Upper lobe of left lung (tissue), 6 donors: ENCODE results near the gene OR51M1. TPM values are rescaled to one million over a fixed set of nuclear protein-coding genes. Genes with fewer than 3 reads are reported as not detected.

ENCODE experiments used
- ATAC-seq, 2 donors: fragments of 200-7000 bp; cut with Tn5 transposase; one replicate each; pipeline ENCODE4 v1.9.1; 2022; ENCODE audit warnings: mild to moderate bottlenecking in 2 of 2, moderate library complexity in 2 of 2; ENCODE audit not compliant: low FRiP score in 2 of 2
- DNase-seq, 2 donors: peaks; one replicate each; pipeline ENCODE4 v3.0.0-alpha.2; 2019 to 2020
- H3K27ac ChIP-seq, 4 donors: fragments of 200-600 bp; sonication (generic); one replicate each; pipeline ENCODE4 v1.5.1; 2016 to 2019
- H3K27me3 ChIP-seq, 4 donors: fragments of 200-600 bp; sonication (generic); one replicate each; pipeline ENCODE4 v1.5.1; 2017 to 2019
- H3K36me3 ChIP-seq, 4 donors: fragments of 200-600 bp; sonication (generic); one replicate each; pipeline ENCODE4 v1.5.1; 2016 to 2019
- H3K4me1 ChIP-seq, 4 donors: fragments of 200-600 bp; sonication (generic); one replicate each; pipeline ENCODE4 v1.5.1; 2018 to 2019
- H3K4me3 ChIP-seq, 4 donors: fragments of 200-600 bp; sonication (generic); one replicate each; pipeline ENCODE4 v1.5.1; 2017 to 2019; ENCODE audit warnings: mild to moderate bottlenecking in 2 of 4, moderate library complexity in 1 of 4
- H3K9me3 ChIP-seq, 4 donors: fragments of 200-600 bp; sonication (generic); one replicate each; pipeline ENCODE4 v1.5.1; 2018 to 2019
- CTCF ChIP-seq, 6 experiments: fragments of 450-650 bp in 4 of 6; fragments of 200-600 bp in 2 of 6; sonication (generic) in 2 of 6; IDR thresholded peaks; one replicate each; pipeline ENCODE4 v1.5.1; 2016 to 2019; ENCODE audit warnings: antibody characterized with exemption in 6 of 6
- EP300 ChIP-seq, 4 donors: sonication (generic); formaldehyde crosslinking; IDR thresholded peaks; one replicate each; pipeline ENCODE4 v1.5.1; 2017; ENCODE audit warnings: antibody characterized with exemption in 4 of 4, control low read depth in 2 of 4
- POLR2A ChIP-seq, 4 donors: fragments of 450-650 bp; IDR thresholded peaks; one replicate each; pipeline ENCODE4 v1.5.1; 2016 to 2017; ENCODE audit warnings: antibody characterized with exemption in 4 of 4, mild to moderate bottlenecking in 2 of 4
- POLR2AphosphoS5 ChIP-seq, 2 donors: sonication (generic); formaldehyde crosslinking; IDR thresholded peaks; one replicate each; pipeline ENCODE4 v1.5.1; 2017; ENCODE audit warnings: antibody characterized with exemption in 2 of 2
- whole genome bisulfite sequencing, 2 donors: methylation state at CpG; one replicate each; pipeline ENCODE4 v1.1.5; 2017 to 2018; 5-methylcytosine and 5-hydroxymethylcytosine counted together
- small RNA-seq, 4 donors: library from RNA; depleted of rRNA; stranded (forward); fragments of <200 nt; gene quantifications; one replicate each; pipeline ENCODE3, GENCODE V24; 2016
- total RNA-seq, 6 donors: library from RNA; depleted of rRNA in 4 of 6; stranded (reverse); fragments of >200 nt in 4 of 6; gene quantifications; one replicate each; pipeline versions ENCODE4 v1.1.0 to v1.2.1, GENCODE V29; 2016 to 2021
- donor health status: DM: no; HTN: no; CAD: no; lungs with moderate emphysema.
- donor health status: DM: no; HTN: yes; CAD: no; lungs with severe emphysema.

The OR51M1 gene
- total RNA-seq, 6 donors from 2014 or later: not detected

GRCh38 chr11:5421811-5422210 is 38.2 kb downstream of the OR51M1 start, which contains the start of gene OR51Q1:
OR51Q1 (plus strand) TSS chr11:5422111; CDS start chr11:5422201, 90 bp downstream.
- H3K27ac ChIP-seq: no peak within 1 kb of the TSS
- 90 to 96% methylated on average over 1 of the region's 1 CpG for WGBS, 2 donors
- H3K4me3 ChIP-seq: no peak within 1 kb of the TSS
- ATAC-seq (no peak), DNase-seq (no peak)
- no peaks in the 10 kb centered on the region for H3K4me1 ChIP-seq
- H3K9me3 ChIP-seq: no peaks in the 10 kb centered on the region
- no peaks in the 10 kb centered on the region for H3K27me3 ChIP-seq
- TF ChIP-seq CTCF (IDR thresholded peaks at IDR 0.05) (no peak), POLR2A (IDR thresholded peaks at IDR 0.05) (no peak), POLR2AphosphoS5 (IDR thresholded peaks at IDR 0.05) (no peak), EP300 (IDR thresholded peaks at IDR 0.05) (no peak)
- H3K36me3 ChIP-seq: no peaks in the 10 kb centered on the region

GRCh38 chr11:5423131-5423530 is 39.5 kb downstream of the OR51M1 start:
- ATAC-seq (no peak), DNase-seq (no peak)
- Histone ChIP-seq H3K27me3 (no peaks in the 10 kb centered on the region), H3K9me3 (no peaks in the 10 kb centered on the region), H3K27ac (no peak overlapping the region), H3K4me3 (no peak overlapping the region), H3K4me1 (no peaks in the 10 kb centered on the region), H3K36me3 (no peaks in the 10 kb centered on the region)
- TF ChIP-seq POLR2AphosphoS5 (IDR thresholded peaks at IDR 0.05) (no peak), EP300 (IDR thresholded peaks at IDR 0.05) (no peak), POLR2A (IDR thresholded peaks at IDR 0.05) (no peak), CTCF (IDR thresholded peaks at IDR 0.05) (no peak)
- WGBS, 2 donors: 50 to 79% methylated on average over 3 of the region's 3 CpGs

- Histone ChIP-seq H3K4me3 (no peak within 1 kb of the TSS), H3K9me3 (no peaks in the 10 kb centered on the region), H3K27ac (no peak within 1 kb of the TSS), H3K36me3 (no peaks in the 10 kb centered on the region), H3K4me1 (no peaks in the 10 kb centered on the region), H3K27me3 (no peaks in the 10 kb centered on the region)
- no peak for TF ChIP-seq EP300 (IDR thresholded peaks at IDR 0.05)
- no peak for TF ChIP-seq CTCF (IDR thresholded peaks at IDR 0.05)
- TF ChIP-seq POLR2A (IDR thresholded peaks at IDR 0.05): no peak
- no peak for TF ChIP-seq POLR2AphosphoS5 (IDR thresholded peaks at IDR 0.05)
- no peak for ATAC-seq
- WGBS, 2 donors: 35 to 38% methylated on average over 2 of the region's 2 CpGs
- DNase-seq: no peak
Measured at GRCh38 chr11:5441414-5441813, 57.8 kb downstream of the OR51M1 start, which contains the start of gene OR51I1. OR51I1 (minus strand) TSS chr11:5441514; CDS start chr11:5441514, 0 bp downstream.

Small RNA genes lying within 50 kb of the gene (small RNA-seq; reads per million reads assigned to genes)
- gene AC104389.3: 0 reads per million in 4 donors

Other genes starting within 250 kb of the OR51M1 start
- gene OR52A5, start 245.5 kb upstream of the OR51M1 start, total RNA-seq: not detected
- gene OR52A1, start 229.1 kb upstream of the OR51M1 start, total RNA-seq: not detected
- gene OR51V1, start 183.1 kb upstream of the OR51M1 start, total RNA-seq: not detected
- 1,000 to 10,000 TPM in 2 of 6 donors, 100 to 1,000 TPM in 2, 10 to 100 TPM in 2; 26.2 to 1,949 (median 399) TPM for gene HBB, start 156.7 kb upstream of the OR51M1 start, total RNA-seq
- 1 to 10 TPM in 1 of 6 donors, not detected in 5; 7.2 TPM for gene HBD, start 149.3 kb upstream of the OR51M1 start, total RNA-seq
- gene HBG1, start 134.0 kb upstream of the OR51M1 start, total RNA-seq: 1 to 10 TPM in 2 of 6 donors, not detected in 4; 2.9 to 4.6 TPM
- gene HBG2, start 129.0 kb upstream of the OR51M1 start, total RNA-seq: 10 to 100 TPM in 1 of 6 donors, 1 to 10 TPM in 1, not detected in 4; 10.0 to 15.8 TPM
- 1 to 10 TPM in 2 of 6 donors, not detected in 4; 2.5 to 3.0 TPM for gene HBE1, start 113.9 kb upstream of the OR51M1 start, total RNA-seq
- under 1 TPM in 1 of 6 donors, not detected in 5; 0.27 TPM for gene OR51B4, start 81.9 kb upstream of the OR51M1 start, total RNA-seq
- gene OR51B2, start 59.5 kb upstream of the OR51M1 start, total RNA-seq: 1 to 10 TPM in 1 of 6 donors, not detected in 5; 1.2 TPM
- 1 to 10 TPM in 1 of 6 donors, under 1 TPM in 2, not detected in 3; 0.26 to 2.0 (median 0.30) TPM for gene OR51B5, start 40.3 kb upstream of the OR51M1 start, total RNA-seq
- not detected for gene OR51B6, start 32.3 kb upstream of the OR51M1 start, total RNA-seq
- gene OR51Q1, start 38.3 kb downstream of the OR51M1 start, total RNA-seq: not detected
- under 1 TPM in 1 of 6 donors, not detected in 5; 0.76 TPM for gene OR51I1, start 57.7 kb downstream of the OR51M1 start, total RNA-seq
- gene OR51I2, start 65.5 kb downstream of the OR51M1 start, total RNA-seq: not detected
- not detected for gene OR52D1, start 104.9 kb downstream of the OR51M1 start, total RNA-seq
- 1 to 10 TPM in 2 of 6 donors, under 1 TPM in 4; 0.29 to 2.0 (median 0.72) TPM for gene UBQLN3, start 126.1 kb downstream of the OR51M1 start, total RNA-seq
- 1 to 10 TPM in 3 of 6 donors, under 1 TPM in 3; 0.26 to 5.2 (median 1.3) TPM for gene UBQLNL, start 132.9 kb downstream of the OR51M1 start, total RNA-seq
- under 1 TPM in 2 of 6 donors, not detected in 4; 0.24 to 0.55 TPM for gene OR52H1, start 164.7 kb downstream of the OR51M1 start, total RNA-seq
- gene OR52B6, start 197.1 kb downstream of the OR51M1 start, total RNA-seq: not detected
- gene TRIM6, start 212.8 kb downstream of the OR51M1 start, total RNA-seq: 1 to 10 TPM; 1.0 to 8.8 (median 2.1) TPM
- gene TRIM34, start 241.2 kb downstream of the OR51M1 start, total RNA-seq: 10 to 100 TPM in 2 of 6 donors, 1 to 10 TPM in 4; 5.8 to 15.0 (median 8.4) TPM